GM19452 (cell line): ENCODE data around the gene PID1.

ENCODE experiments used
- ATAC-seq: cut with Tn5 transposase; IDR thresholded peaks from one replicate; pipeline ENCODE4 v1.9.1; 2021; ENCODE audit not compliant: unreplicated experiment

Gene PID1

GRCh38 chr2:229127471-229127870 lies 143.6 kb downstream of the PID1 start:
- no peak for ATAC-seq

GRCh38 chr2:229126066-229126465 lies 145.0 kb downstream of the PID1 start:
- ATAC-seq: no peak

- no peak for ATAC-seq
Observed at GRCh38 chr2:229124136-229124535, 147.0 kb downstream of the PID1 start.

- no peak for ATAC-seq
Observed at GRCh38 chr2:229118927-229119326, 152.2 kb downstream of the PID1 start.

GRCh38 chr2:229118336-229118735 lies 152.8 kb downstream of the PID1 start:
- ATAC-seq: no peak

- ATAC-seq: no peak
Observed at GRCh38 chr2:229111744-229112143, 159.3 kb downstream of the PID1 start.

GRCh38 chr2:229109195-229109594 lies 161.9 kb downstream of the PID1 start:
- ATAC-seq: no peak

GRCh38 chr2:229107601-229108000 lies 163.5 kb downstream of the PID1 start:
- no peak for ATAC-seq

- ATAC-seq: no peak
Observed at GRCh38 chr2:229104974-229105387, 166.1 kb downstream of the PID1 start.

- no peak for ATAC-seq
Observed at GRCh38 chr2:229104025-229104424, 167.1 kb downstream of the PID1 start.

GRCh38 chr2:229101314-229101713 lies 169.8 kb downstream of the PID1 start:
- ATAC-seq: no peak

- ATAC-seq: no peak
Observed at GRCh38 chr2:229099231-229099630, 171.9 kb downstream of the PID1 start.

GRCh38 chr2:229098801-229099200 lies 172.3 kb downstream of the PID1 start:
- ATAC-seq: no peak

- ATAC-seq: no peak
Observed at GRCh38 chr2:229096409-229097066, 174.5 kb downstream of the PID1 start.

- no peak for ATAC-seq
Observed at GRCh38 chr2:229095472-229095871, 175.6 kb downstream of the PID1 start.

GRCh38 chr2:229090225-229090624 lies 180.9 kb downstream of the PID1 start:
- no peak for ATAC-seq

GRCh38 chr2:229089776-229090175 lies 181.3 kb downstream of the PID1 start:
- ATAC-seq: no peak

- no peak for ATAC-seq
Observed at GRCh38 chr2:229088966-229089700, 182.0 kb downstream of the PID1 start.

GRCh38 chr2:229088517-229088913 lies 182.6 kb downstream of the PID1 start:
- no peak for ATAC-seq

GRCh38 chr2:229087843-229088516 lies 183.1 kb downstream of the PID1 start:
- no peak for ATAC-seq

- ATAC-seq: no peak
Observed at GRCh38 chr2:229087267-229087666, 183.8 kb downstream of the PID1 start.

- no peak for ATAC-seq
Observed at GRCh38 chr2:229085439-229085838, 185.6 kb downstream of the PID1 start.
